ENCODE data around the gene RBM42.

DNA sequence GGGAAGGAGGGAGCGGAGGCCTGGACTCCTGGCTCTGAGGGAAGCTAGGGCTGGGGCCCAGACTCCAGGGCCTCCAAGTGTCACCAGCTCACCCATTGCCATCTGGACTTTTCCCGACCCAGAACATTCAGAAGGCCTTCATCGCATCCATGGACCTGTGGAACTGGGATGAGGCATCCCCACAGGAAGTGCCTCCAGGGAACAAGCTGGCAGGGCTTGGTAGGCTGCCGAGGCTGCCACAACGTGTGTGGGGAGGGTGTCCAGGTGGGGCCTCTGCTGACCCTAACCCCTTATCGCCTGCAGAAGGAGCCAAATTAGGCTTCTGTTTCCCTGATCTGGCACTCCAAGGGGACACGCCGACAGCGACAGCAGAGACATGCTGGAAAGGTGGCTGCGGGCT, 13.5 kb downstream of the RBM42 start:
- TF ChIP-seq, protein P1, sequence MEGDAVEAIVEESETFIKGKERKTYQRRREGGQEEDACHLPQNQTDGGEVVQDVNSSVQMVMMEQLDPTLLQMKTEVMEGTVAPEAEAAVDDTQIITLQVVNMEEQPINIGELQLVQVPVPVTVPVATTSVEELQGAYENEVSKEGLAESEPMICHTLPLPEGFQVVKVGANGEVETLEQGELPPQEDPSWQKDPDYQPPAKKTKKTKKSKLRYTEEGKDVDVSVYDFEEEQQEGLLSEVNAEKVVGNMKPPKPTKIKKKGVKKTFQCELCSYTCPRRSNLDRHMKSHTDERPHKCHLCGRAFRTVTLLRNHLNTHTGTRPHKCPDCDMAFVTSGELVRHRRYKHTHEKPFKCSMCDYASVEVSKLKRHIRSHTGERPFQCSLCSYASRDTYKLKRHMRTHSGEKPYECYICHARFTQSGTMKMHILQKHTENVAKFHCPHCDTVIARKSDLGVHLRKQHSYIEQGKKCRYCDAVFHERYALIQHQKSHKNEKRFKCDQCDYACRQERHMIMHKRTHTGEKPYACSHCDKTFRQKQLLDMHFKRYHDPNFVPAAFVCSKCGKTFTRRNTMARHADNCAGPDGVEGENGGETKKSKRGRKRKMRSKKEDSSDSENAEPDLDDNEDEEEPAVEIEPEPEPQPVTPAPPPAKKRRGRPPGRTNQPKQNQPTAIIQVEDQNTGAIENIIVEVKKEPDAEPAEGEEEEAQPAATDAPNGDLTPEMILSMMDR (conservative IDR thresholded peaks at IDR 0.05; ENCODE audit: low read length), result no peak
- TF ChIP-seq EZH2phosphoT487 (IDR thresholded peaks at IDR 0.05; ENCODE audit: borderline replicate concordance), result no peak

Data from Loucy (cell line).